Neural progenitor cell (in vitro differentiated cells): ENCODE results near the gene MILR1.

Source experiments
- EZH2 ChIP-seq: fragments of 200-600 bp; sonication (generic); IDR thresholded peaks from 2 replicates; pipeline ENCODE4 v1.6.1; 2017; ENCODE audit warnings: antibody characterized with exemption, mild to moderate bottlenecking, moderate library complexity
- EZH2phosphoT487 ChIP-seq: fragments of 200-600 bp; sonication (generic); IDR thresholded peaks from 2 replicates; pipeline ENCODE4 v1.6.1; 2017; ENCODE audit warnings: antibody characterized with exemption
- TF ChIP-seq, protein P1 (sequence below): fragments of 200-600 bp; sonication (generic); IDR thresholded peaks from 2 replicates; pipeline ENCODE4 v1.5.1; 2017; ENCODE audit warnings: antibody characterized with exemption, mild to moderate bottlenecking

- TF ChIP-seq, protein P1, sequence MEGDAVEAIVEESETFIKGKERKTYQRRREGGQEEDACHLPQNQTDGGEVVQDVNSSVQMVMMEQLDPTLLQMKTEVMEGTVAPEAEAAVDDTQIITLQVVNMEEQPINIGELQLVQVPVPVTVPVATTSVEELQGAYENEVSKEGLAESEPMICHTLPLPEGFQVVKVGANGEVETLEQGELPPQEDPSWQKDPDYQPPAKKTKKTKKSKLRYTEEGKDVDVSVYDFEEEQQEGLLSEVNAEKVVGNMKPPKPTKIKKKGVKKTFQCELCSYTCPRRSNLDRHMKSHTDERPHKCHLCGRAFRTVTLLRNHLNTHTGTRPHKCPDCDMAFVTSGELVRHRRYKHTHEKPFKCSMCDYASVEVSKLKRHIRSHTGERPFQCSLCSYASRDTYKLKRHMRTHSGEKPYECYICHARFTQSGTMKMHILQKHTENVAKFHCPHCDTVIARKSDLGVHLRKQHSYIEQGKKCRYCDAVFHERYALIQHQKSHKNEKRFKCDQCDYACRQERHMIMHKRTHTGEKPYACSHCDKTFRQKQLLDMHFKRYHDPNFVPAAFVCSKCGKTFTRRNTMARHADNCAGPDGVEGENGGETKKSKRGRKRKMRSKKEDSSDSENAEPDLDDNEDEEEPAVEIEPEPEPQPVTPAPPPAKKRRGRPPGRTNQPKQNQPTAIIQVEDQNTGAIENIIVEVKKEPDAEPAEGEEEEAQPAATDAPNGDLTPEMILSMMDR: no peak
- TF ChIP-seq EZH2 (no peak), EZH2phosphoT487 (no peak)
Measured at GRCh38 chr17:64515829-64516228, 66.9 kb downstream of the MILR1 start.
